Activated CD4-positive, alpha-beta T cell treated with anti-CD3 and anti-CD28 coated beads, Interleukin-2, amount 50 U/mL, for 48 hours (primary cell): ENCODE measurements around the gene ILF3.
A peak's percentile ranks its signal among the peaks of the same experiment; 100 is the strongest.
"Not testable (repeated sequence)": the region's sequence is repeated elsewhere in the genome, so short reads cannot be mapped to it uniquely, and the experiment has no call there.

Experiments
- DNase-seq, 2 experiments: peaks; one replicate each; pipeline ENCODE4 v3.0.0-alpha.2; 2020

Gene ILF3

DNA sequence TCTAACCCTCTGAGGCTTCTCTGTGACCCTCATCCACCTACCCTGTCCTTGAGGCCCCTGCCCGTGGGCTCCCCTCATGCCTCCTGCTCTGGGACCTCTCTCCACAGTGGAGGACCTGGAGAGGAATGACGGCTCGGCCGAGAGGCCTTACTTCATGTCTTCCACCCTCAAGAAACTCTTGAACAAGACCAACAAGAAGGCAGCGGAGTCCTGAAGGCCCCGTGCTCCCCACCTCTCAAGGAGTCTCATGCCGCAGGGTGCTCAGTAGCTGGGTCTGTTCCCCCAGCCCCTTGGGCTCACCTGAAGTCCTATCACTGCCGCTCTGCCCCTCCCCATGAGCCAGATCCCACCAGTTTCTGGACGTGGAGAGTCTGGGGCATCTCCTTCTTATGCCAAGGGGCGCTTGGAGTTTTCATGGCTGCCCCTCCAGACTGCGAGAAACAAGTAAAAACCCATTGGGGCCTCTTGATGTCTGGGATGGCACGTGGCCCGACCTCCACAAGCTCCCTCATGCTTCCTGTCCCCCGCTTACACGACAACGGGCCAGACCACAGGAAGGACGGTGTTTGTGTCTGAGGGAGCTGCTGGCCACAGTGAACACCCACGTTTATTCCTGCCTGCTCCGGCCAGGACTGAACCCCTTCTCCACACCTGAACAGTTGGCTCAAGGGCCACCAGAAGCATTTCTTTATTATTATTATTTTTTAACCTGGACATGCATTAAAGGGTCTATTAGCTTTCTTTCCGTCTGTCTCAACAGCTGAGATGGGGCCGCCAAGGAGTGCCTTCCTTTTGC lies 10.8 kb upstream of the ILF3 start:
- DNase-seq = no peak

DNA sequence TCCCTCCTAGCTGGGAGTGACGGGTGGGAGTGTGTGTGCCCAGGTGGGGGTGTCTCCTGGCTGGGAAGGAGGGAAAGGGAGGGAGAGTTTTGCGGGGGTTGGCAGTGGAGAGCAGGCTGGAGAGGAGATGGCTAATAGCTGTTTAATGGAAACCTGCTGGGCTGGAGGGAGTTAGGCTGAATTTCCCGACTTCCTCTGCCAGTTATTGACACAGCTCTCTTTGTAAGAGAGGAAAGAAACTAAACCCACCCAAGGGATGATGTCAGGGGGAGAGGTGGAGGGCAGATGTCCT lies 10.2 kb upstream of the ILF3 start:
- no peak for DNase-seq

DNA sequence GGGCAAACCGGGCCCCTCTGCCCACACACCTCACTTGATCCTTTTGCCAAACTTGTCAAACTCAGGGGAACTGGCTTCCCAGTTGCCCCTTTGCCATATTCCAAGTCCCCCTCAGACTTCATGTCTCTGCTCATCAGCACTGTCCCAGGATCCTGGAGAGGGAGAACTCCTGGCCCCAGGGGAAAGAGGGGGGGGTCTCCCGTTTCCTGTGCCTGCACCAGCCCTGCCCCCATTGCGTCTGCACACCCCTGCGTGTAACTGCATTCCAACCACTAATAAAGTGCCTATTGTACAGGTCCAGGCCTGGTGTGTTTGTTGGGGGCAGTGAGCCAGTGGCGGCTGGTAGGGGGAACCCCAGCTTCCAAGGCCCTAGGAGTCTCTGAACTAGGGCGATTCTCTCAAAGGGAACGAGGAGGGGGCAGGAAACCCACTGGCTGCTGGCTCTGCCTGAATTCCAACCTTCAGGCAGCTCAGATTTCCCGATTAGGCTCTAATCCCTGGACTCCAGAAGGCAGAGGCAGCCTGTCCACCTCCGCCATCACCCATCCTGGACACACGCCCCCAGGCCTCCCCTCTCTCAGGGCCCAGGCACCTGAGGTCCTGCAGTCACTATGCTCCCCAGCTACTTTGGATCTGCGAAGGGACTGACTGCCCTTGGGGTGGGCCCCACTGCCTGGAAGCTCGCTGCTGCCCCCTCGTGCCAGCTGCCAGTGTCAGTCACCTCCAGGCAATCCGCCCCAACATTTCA lies 9.7 kb upstream of the ILF3 start:
- DNase-seq = peak; percentile 85 to 87

DNA sequence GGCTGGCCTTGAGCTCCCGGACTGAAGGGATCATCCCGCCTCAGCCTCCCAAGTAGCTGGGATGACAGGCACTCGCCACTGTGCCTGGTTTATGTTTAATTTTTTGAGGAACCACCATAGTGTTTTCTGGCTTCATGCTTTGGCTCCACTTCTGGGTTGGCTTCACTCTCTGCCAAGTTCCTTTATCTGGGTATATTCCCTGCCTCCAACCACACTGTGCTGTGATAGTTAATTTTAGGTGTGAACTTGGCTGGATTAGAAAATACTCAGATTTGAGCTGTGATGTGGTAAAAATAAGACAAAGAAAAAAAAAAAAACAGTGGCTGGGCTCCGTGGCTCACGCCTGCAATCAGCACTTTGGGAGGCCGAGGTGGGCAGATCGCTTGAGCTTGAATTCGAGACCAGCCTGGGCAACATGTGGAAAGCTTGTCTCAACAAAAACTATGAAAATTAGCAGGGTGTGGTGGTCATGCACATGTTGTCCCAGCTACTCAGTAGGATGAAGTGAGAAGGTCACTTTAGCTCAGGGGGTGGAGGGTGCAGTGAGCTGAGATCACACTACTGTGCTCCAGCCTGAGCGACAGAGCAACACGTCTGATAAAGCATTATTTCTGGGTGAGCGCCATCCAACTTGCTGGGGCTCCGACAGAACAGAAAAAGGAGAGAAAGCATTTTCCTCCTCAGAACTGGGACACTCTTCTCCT lies 7.5 kb upstream of the ILF3 start:
- DNase-seq = no peak

DNA sequence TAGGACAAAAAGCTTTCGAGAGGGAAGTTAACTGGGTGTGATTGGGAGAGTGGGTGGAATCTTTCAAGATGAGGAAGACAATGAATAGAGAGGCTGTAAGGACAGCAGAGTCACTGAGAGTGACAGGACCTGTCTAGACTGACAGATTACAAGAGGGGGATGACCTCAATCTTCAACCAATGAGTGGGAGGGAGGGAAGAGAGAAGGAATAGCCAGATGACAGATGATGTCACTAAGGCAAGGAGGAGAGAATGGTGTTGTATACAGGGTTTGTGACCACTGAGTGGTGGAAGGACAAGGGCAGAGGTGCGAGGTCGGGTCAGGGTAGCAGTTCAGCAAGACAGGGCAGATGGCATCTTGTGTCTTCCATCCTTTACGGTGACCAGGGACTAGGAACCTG lies 5.8 kb upstream of the ILF3 start:
- DNase-seq = no peak

DNA sequence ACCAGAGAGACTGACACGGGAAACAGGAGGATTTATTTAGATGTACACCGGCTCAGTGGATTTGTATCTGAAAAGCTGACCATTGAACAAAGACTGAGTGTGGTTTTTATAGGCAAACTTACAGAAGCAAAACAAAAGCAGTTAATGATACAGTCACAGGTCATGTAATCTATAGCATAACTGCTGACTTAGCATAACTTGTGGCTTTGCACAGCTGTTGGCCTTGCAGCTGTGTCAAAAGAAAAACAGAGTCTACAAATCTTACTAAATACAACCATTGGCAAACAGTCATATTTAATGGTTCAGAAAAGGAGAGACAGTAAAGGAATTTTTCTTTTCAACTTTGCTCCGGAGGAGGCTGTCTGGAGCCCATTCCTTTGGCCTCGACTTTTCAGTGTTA lies 2.3 kb upstream of the ILF3 start:
- DNase-seq = no peak

DNA sequence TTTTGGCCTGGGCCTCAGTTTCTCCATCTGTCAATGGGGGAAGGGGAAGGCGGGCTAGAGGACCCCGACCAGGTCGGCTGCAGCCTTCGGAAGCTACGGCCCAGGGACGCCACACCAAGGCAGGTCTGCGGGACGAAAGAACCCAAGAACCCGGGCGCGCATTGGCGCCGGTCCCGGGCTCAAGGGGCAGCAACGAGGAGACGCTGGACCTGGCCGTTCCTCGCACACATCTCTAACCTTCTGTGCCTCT lies 739 bp upstream of the ILF3 start:
- DNase-seq = no peak

DNA sequence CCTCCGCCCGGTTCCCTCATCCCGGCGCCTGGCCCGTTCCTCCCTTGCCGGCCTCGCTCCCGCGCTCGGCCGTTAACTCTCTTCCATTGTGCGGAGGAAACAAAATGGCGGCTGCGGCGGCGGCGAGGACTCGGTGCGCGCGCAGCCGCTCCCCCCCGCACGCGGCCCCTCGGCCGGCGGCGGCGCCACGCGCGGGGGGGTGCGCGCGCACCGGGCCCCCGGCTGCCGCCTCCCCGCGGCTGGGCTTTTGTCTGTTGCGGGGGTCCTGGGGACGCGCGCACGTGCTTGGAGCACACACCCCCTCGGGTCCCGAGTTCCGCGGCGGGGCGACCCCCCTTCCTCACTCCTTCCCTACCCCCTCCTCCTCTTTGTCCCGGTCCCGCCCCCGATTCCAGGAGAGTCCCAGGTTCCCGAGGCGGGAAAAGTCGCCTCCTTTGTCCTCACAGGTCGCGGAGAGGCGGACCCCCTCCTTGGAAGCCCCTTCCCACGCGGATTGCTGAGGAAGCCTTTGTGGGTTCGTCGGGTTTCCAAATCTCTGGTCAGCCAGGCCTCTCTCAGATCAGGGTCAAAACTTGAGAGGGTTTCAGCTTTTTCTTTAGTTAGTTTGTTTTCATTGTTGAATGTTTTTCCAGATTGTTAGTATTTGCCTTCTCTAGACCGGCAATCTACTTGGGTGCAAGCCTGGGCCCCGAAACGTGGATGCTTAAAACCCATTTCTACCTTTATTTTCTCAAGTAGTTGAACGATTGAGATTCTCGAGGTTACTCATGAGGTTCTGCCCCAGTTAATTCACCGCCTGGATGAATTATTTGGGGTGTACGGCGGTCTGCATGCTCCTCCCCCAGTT lies 687 bp downstream of the ILF3 start:
- DNase-seq = peak; percentile 63 to 67

DNA sequence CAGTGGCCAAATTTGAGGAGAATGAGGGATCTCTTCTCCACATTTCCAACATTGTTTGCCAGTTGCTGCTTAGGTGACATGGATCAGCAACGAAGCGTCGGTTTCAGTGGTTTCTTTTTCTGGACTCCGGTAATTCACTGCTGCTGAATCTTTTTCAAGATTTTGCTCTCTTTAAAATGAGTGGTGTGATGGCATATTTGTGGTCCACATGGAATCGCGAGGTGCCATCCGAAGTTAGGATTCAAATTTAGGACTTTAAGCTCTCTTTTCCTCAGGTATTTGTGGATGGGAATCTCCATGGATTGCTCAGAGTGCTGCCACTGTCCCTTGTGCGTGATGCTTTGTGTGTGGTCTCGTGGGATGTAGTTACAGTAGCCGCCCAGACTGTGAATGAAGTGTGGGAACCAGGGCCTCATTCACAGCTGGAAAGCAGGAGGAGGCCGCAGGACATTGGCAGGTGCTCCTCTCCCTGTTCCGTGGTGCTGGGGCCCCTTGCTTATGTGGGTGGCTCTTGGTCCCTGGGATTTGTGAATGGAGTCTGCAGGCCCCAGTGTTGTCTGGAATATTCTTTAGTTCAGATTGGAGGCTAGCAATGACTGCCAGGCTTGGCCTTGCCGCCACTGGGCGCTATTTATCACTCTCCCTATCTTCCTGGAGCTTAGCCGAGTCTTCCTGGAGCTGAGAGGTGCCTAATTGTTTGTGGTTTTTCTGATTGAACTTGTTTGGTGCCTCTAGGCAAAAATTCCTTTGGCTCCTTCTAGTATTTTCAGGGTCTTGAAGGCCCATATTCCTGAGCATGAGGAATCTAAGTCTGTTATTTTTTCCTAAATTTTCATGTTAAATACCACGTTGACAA lies 1.5 kb downstream of the ILF3 start:
- peak in 1 of 2 experiments; percentile 20 for DNase-seq

DNA sequence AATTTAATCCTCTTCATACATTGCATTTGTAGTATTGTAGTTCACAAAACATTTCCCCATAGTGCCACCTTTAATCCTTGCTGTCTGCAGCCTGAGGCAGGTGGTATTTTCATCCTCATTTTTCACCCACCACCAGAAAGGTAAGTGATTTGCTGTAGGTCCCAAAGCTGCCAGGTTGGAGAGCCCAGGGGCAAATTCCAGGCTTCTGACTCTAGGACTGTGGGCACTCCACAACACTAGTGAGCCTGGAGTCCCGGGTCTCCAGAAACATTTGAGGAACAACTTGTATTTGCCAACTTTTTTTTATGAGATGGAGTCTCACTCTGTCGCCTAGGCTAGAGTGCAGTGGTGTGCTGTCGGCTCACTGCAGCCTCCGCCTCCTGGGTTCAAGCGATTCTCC lies 6.2 kb downstream of the ILF3 start:
- DNase-seq = no peak

DNA sequence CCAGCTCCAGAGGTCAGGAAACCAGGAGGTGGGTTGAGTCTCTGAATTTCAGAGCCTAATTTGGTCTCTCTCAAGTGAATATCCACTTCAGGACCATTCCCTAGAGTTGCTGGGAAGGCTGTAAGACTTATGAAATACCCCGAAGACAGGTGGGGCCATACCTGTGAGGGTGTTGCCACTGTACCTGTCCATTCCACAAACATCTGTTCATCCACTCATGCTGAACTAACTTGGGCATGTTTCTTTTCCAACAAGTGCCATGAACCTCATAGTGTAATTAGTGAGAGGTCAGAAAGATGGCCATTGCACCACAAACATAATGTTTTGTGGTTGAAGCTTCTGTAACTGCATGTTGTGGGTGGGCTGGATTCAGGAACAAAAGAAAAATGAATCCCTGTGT lies 7.8 kb downstream of the ILF3 start:
- no peak for DNase-seq

DNA sequence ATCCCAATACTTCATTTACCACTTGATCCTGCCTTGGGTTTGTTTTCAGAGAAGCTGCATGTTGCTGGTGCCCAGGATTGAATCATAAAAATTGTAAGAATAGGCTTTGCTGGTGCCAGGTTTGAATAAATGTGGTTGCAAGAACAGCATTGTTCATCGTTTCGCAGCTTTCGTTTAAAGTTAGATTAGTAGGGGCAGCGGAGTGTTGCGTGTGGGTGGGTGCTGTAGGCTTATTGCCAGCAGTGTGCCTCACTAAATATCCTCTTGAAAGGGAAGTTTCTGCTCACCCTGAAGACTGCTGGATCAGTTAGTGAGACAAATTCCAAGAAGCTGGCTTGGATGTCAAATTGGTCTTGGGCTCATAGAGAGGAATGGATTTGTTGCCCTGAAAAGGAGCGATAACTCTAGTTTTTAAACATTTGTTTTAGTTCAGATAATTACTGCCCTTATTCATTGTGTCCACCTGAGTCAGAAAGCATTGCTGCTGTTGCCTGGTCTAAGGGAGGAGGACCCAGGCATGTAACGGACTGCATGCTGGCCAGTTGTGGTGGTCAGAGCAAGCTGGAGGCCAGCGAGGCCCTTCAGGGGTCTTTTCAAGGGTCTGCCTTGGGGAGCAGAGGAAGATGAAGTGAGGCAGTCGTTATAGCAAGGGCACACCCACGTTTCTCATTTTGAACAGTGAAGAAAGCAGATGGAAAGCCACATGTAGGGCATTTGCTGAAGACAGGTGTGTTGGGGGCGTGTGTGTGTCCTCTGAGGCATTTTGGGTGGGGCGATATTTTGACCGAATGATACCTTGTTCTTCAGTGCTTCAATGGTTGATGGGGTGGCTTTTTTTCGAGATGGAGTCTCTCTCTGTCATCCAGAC lies 8.5 kb downstream of the ILF3 start:
- peak in 1 of 2 experiments; percentile 48 for DNase-seq

DNA sequence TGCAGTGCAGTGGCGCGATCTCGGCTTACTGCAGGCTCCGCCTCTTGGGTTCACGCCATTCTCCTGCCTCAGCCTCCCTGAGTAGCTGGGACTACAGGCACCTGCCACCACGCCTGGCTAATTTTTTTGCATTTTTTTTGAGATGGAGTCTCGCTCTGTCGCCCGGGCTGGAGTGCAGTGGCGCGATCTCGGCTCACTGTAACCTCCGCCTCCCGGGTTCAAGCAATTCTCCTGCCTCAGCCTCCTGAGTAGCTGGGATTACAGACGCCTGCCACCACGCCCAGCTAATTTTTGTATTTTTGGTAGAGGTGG lies 9.1 kb downstream of the ILF3 start:
- not testable (repeated sequence) for DNase-seq

DNA sequence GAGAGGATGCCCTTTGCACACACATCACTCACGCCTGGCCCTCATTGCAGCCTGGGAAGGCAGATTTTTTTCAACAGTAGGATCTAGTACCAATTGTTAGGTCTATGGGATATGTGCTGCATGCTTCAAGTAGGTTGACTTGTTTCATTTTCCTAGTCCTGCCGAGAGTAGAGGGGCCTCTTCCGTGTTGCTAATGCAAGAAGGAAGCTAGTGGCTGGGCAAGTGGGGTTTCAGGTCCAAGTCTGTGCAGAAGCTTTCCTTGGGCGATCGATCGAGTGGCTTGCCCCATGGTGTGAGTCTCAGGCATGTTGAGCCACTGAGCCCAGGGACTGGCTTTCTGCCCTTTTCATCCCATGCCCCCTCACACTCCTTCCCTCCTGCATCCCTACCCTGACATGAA lies 13.7 kb downstream of the ILF3 start:
- no peak for DNase-seq

DNA sequence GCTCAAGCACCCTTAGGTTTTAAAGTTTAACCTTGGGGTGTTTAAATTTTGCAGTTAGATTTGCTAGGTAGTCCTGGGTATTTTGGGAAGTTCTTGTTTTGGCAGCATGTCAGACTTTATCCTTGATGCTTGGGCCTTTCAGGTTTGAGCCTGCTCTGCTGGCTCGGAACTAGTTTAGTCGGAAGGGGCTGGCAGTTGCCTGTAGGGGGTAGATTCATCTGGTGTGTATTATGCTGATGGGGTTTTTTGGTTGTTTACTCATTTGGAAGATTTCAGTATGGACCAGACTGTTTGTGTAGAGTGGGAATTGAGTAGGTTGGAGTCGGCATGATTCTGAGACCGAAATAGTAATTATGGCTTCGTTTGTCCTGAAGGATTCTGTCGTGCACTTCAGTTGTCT lies 15.1 kb downstream of the ILF3 start:
- DNase-seq = no peak

DNA sequence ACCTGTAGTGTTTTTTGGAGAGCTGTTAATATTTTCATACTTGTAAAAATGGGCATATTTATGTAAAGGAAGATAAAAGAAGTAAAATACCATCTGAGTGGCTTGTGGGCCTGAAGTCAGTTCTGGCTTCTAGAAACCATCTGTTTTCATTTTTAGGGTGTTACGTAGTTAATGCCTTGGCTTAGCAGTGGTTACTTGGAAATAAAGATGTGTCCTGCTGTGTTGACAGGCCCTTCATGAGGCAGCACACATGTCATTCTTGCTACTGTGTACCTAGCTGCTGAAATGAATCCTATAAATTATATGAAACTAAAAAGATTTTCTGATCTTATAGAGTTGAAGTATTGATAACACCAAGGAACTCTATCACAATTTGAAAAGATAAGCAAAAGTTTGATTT lies 16.0 kb downstream of the ILF3 start:
- DNase-seq = no peak

DNA sequence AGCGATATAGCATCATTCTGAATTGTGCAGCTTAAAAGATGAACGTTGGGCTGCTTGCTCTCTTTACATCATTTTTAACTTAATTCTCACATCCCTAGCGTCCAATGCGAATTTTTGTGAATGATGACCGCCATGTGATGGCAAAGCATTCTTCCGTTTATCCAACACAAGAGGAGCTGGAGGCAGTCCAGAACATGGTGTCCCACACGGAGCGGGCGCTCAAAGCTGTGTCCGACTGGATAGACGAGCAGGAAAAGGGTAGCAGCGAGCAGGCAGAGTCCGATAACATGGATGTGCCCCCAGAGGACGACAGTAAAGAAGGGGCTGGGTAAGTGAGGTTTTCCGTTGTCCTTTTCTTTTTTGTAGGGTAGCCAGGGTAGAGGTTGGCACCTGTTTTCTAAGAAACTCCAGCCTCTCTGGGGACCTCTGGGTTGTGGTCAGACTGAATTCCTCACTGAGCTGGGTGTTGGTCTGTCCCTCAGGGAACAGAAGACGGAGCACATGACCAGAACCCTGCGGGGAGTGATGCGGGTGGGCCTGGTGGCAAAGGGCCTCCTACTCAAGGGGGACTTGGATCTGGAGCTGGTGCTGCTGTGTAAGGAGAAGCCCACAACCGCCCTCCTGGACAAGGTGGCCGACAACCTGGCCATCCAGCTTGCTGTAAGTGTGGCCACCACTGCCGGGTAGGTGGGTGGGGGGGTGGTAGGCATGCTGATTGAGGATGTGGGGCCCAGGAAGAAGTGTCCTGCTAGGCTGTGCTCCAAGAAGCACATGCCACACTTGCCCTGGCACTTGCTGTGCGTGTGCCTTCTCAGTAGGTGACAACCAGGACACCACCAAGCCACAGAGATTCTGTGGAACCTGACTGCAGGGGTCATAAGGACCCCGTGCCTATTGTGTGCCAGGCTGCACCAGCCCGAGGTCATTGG lies 17.0 kb downstream of the ILF3 start:
- no peak for DNase-seq

DNA sequence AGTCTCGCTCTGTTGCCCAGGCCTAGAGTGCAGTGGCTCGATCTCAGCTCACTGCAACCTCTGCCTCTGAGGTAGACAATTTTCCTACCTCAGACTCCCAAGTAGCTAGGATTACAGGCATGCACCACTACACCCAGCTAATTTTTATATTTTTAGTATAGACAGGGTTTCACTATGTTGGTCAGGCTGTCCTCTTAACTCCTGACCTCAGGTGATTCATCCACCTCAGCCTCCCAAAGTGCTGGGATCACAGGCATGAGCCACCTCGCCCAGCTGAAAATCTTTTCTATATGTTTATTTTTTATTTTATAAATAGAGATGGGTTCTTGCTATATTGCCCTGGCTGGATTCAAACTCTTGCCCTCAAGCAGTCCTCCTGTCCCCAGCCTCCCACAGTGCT lies 17.8 kb downstream of the ILF3 start:
- not testable (repeated sequence) for DNase-seq

DNA sequence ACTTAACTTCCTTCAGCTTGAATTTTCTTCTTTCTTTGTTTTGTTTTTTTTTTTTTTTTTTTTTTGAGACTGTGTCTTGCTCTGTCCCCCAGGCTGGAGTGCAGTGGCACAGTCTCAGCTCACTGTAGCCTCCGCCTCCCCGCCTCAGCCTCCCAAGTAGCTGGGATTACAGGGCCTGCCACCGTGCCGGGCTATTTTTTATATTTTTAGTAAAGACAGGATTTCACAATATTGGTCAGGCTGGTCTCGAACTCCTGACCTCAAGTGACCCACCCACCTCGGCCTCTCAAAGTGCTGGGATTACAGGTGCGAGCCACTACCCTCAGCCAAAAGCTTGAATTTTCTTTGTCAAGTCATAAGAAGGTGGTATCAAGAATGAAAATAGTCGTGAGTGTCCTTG lies 21.1 kb downstream of the ILF3 start:
- not testable (repeated sequence) for DNase-seq

DNA sequence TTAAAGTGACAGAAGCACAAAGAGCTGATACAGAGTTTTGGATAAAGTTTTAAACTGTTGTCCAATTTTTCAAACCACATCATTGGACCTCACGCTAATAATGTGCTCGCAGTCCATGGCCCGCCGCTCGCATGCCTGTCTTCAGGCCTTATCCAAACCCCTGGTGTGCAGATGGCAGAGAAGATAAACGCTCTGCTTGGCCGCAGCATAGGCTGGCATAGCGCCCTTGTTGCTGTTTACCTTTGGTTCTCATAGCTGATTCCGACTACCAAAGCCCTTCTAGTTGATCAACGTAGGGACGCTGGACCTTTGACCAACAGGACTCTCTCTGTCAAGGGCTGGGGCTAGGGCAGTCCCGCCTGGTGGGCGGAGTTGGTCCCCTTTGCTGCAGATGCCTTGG lies 23.6 kb downstream of the ILF3 start:
- no peak for DNase-seq

DNA sequence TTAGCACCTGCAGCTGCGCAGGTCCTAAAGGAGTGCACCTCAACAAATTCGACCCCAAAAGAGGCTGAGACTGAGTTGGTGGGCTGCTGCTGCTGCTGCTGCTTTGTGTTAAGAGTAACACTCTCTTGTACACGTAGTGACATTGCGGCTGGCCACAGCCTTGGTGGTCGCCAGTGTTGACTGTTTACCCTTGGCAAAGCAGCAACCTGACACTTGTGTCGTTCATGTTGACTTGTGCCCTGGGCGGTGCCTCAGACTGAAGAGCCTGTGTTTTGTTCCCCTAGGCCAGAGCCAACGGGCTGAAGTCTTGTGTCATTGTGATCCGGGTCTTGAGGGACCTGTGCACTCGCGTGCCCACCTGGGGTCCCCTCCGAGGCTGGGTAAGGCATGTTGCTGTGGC lies 24.7 kb downstream of the ILF3 start:
- DNase-seq = no peak
